Measurements from ENCODE around the gene SRGAP3.

The SRGAP3 gene

DNA sequence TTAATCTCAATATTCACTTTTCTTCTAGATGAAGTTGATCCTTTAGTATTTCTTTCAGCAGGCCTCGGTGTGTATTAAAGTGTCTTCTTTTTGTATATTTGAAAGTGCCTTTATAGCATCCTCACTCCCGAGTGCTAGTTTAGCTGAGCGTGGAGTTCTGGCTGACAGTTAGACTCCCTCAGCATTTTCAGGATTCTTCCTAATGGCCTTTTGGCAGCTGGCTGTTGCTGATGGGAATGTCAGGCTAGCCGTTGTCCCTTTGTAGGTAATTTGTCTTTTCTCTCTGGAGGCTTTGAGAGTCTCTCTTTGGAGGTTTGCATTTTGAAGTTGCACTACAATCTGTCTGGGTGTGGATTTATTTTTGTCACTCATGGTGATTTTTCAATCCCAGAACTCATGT, 94.4 kb downstream of the SRGAP3 start:
- Mint-ChIP-seq H3K4me3 (no peak overlapping the region), H3K9me3 (peaks cover 21% of the 10 kb centered on the region), H3K27ac (no peak overlapping the region), H3K36me3 (ENCODE audit: low read depth) (no peaks in the 10 kb centered on the region), H3K27me3 (ENCODE audit: low read depth) (peaks cover 10% of the 10 kb centered on the region), H3K4me1 (ENCODE audit: low read depth) (no peaks in the 10 kb centered on the region)

- Mint-ChIP-seq H3K36me3 (ENCODE audit: low read depth) (no peaks in the 10 kb centered on the region), H3K4me1 (ENCODE audit: low read depth) (no peaks in the 10 kb centered on the region), H3K27ac (no peak overlapping the region), H3K27me3 (ENCODE audit: low read depth) (peaks cover 10% of the 10 kb centered on the region), H3K4me3 (no peak overlapping the region), H3K9me3 (peaks cover 24% of the 10 kb centered on the region)
These were observed 95.4 kb downstream of the SRGAP3 start for GRCh38 chr3:9153904-9154619.

- H3K36me3 Mint-ChIP-seq (ENCODE audit: low read depth) = no peaks in the 10 kb centered on the region
- H3K27ac Mint-ChIP-seq = no peak overlapping the region
- H3K27me3 Mint-ChIP-seq (ENCODE audit: low read depth) = peaks cover 9% of the 10 kb centered on the region
- H3K4me1 Mint-ChIP-seq (ENCODE audit: low read depth) = no peaks in the 10 kb centered on the region
- H3K9me3 Mint-ChIP-seq = peaks cover 24% of the 10 kb centered on the region
- H3K4me3 Mint-ChIP-seq = no peak overlapping the region
These were observed 98.2 kb downstream of the SRGAP3 start for GRCh38 chr3:9151240-9151639.

- no peaks in the 10 kb centered on the region for H3K36me3 Mint-ChIP-seq (ENCODE audit: low read depth)
- no peak overlapping the region for H3K27ac Mint-ChIP-seq
- peaks cover 9% of the 10 kb centered on the region for H3K27me3 Mint-ChIP-seq (ENCODE audit: low read depth)
- no peak overlapping the region for H3K4me3 Mint-ChIP-seq
- H3K4me1 Mint-ChIP-seq (ENCODE audit: low read depth) = no peaks in the 10 kb centered on the region
- H3K9me3 Mint-ChIP-seq = peaks cover 27% of the 10 kb centered on the region
These were observed 99.9 kb downstream of the SRGAP3 start for GRCh38 chr3:9149566-9149965.

- H3K27me3 Mint-ChIP-seq (ENCODE audit: low read depth) = peaks cover 4% of the 10 kb centered on the region
These were observed 101.6 kb downstream of the SRGAP3 start for GRCh38 chr3:9147896-9148266.

DNA sequence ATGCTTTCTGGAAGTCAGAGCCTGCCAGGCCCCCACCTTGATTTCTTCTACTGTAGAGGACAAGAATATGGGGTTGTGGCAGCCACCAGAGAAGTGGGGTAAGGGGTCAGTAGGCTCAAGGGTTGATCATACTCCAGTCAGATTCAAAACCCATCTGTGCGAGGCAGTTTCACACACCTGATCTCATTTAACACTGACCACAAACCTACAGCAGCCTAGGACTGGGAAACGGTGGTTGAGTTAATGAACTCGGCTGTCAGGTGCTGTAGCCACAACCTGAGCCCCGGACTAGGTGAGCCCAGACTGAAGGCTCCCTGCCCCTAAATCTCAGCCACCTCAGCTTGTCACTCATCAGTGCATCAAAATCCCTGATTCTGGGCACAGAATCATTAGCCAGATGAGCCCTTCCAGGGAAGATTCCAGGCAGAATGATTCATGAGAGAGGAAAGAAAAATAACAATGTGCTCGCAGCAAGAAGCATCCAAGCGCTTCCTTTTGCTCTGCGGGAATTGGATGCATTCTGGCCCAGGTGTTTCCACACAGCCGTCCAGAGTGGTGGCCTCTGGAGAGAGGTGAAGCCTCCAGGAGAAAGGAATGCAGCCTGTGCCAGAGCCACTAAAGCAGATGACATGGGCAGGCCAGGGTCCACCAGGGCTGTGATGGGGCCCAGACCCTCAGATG, 102.1 kb downstream of the SRGAP3 start:
- H3K36me3 Mint-ChIP-seq (ENCODE audit: low read depth) = no peaks in the 10 kb centered on the region
- peaks cover 27% of the 10 kb centered on the region for H3K9me3 Mint-ChIP-seq
- peaks cover 6% of the 10 kb centered on the region for H3K27me3 Mint-ChIP-seq (ENCODE audit: low read depth)
- no peak overlapping the region for H3K27ac Mint-ChIP-seq
- H3K4me1 Mint-ChIP-seq (ENCODE audit: low read depth) = no peaks in the 10 kb centered on the region
- H3K4me3 Mint-ChIP-seq = no peak overlapping the region

More at GRCh38 chr3:9147896-9148266, 101.6 kb downstream of the SRGAP3 start:
- Mint-ChIP-seq H3K9me3 (peaks cover 27% of the 10 kb centered on the region), H3K4me3 (no peak overlapping the region), H3K4me1 (ENCODE audit: low read depth) (no peaks in the 10 kb centered on the region), H3K27ac (no peak overlapping the region), H3K36me3 (ENCODE audit: low read depth) (no peaks in the 10 kb centered on the region)

- Mint-ChIP-seq H3K36me3 (ENCODE audit: low read depth) (no peaks in the 10 kb centered on the region), H3K27ac (no peak overlapping the region), H3K9me3 (peaks cover 21% of the 10 kb centered on the region), H3K4me3 (no peak overlapping the region), H3K4me1 (ENCODE audit: low read depth) (no peaks in the 10 kb centered on the region), H3K27me3 (ENCODE audit: low read depth) (peaks cover 10% of the 10 kb centered on the region)
These were observed 102.9 kb downstream of the SRGAP3 start for GRCh38 chr3:9146367-9147071.

DNA sequence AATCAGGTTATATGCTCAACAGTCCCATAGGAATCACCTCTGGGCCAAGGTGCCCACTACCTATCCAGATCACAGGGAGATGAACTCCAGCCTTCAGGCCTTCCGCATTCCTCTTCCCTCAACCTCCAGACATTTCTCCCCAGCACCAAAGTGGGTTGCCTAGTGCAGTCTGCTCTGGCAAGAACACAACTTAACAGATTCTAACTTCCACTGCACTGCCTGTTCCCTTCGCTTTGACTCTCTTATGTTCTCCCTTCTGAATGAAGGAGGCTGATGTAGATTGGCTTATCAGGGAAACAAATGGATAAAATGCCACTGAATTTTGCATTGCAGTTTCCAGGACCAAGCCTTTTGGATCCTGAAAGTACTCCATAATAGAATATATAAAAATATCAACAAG, 106.3 kb downstream of the SRGAP3 start:
- Mint-ChIP-seq H3K27me3 (ENCODE audit: low read depth) (peaks cover 23% of the 10 kb centered on the region), H3K4me3 (no peak overlapping the region), H3K27ac (no peak overlapping the region), H3K4me1 (ENCODE audit: low read depth) (no peaks in the 10 kb centered on the region), H3K9me3 (peaks cover 3% of the 10 kb centered on the region), H3K36me3 (ENCODE audit: low read depth) (no peaks in the 10 kb centered on the region)

GRCh38 chr3:9142362-9142761, 107.1 kb downstream of the SRGAP3 start:
- H3K9me3 Mint-ChIP-seq = peaks cover 3% of the 10 kb centered on the region
- H3K4me1 Mint-ChIP-seq (ENCODE audit: low read depth) = no peaks in the 10 kb centered on the region
- H3K27me3 Mint-ChIP-seq (ENCODE audit: low read depth) = peaks cover 30% of the 10 kb centered on the region
- no peak overlapping the region for H3K4me3 Mint-ChIP-seq
- no peaks in the 10 kb centered on the region for H3K36me3 Mint-ChIP-seq (ENCODE audit: low read depth)
- no peak overlapping the region for H3K27ac Mint-ChIP-seq

GRCh38 chr3:9141928-9142289, 107.5 kb downstream of the SRGAP3 start:
- no peak overlapping the region for H3K27ac Mint-ChIP-seq
- no peak overlapping the region for H3K4me3 Mint-ChIP-seq
- H3K36me3 Mint-ChIP-seq (ENCODE audit: low read depth) = no peaks in the 10 kb centered on the region
- peaks cover 35% of the 10 kb centered on the region for H3K27me3 Mint-ChIP-seq (ENCODE audit: low read depth)
- H3K4me1 Mint-ChIP-seq (ENCODE audit: low read depth) = no peaks in the 10 kb centered on the region
- peaks cover 3% of the 10 kb centered on the region for H3K9me3 Mint-ChIP-seq

DNA sequence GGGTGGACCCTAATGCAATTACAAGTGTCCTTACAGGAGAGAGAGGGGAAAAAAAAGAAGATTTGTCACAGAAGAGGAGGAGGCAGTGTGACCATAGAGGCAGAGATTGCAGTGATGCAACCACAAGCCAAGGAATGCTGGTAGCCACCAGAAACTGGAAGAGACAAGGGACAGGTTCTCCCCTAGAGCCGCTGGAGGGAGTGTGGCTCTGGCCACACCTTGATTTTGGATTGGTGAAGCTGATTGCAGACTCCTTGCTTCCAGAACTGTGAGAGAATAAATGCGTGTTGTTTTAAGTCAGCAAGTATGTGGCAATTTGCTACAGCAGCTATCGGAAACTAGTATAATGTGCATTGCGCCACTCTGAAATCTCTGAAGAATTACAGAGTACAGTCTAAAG, 110.1 kb downstream of the SRGAP3 start:
- no peak overlapping the region for H3K4me3 Mint-ChIP-seq
- no peaks in the 10 kb centered on the region for H3K9me3 Mint-ChIP-seq
- peaks cover 47% of the 10 kb centered on the region for H3K27me3 Mint-ChIP-seq (ENCODE audit: low read depth)
- H3K36me3 Mint-ChIP-seq (ENCODE audit: low read depth) = no peaks in the 10 kb centered on the region
- H3K4me1 Mint-ChIP-seq (ENCODE audit: low read depth) = no peaks in the 10 kb centered on the region
- no peak overlapping the region for H3K27ac Mint-ChIP-seq

DNA sequence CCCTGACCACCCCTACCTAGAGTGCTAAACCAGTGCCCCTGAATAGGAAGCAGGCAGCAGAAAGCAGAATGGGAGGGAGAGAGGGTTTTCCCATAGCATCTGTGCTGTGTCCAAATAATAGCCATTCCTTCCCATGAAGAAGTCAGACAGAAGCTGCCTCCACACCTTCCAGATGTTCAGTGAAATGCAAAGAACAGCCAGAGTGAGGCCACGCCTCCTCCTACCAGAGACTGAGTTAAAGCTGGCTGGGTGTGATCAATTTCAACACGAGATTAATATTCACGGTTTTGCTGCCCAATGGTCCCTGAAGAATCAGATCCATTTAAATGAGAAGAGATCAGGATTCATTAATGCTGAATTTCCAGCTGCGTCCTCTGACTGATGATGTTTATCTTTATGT, 111.8 kb downstream of the SRGAP3 start:
- H3K36me3 Mint-ChIP-seq (ENCODE audit: low read depth) = no peaks in the 10 kb centered on the region
- H3K4me1 Mint-ChIP-seq (ENCODE audit: low read depth) = no peaks in the 10 kb centered on the region
- H3K9me3 Mint-ChIP-seq = no peaks in the 10 kb centered on the region
- H3K4me3 Mint-ChIP-seq = no peak overlapping the region
- no peak overlapping the region for H3K27ac Mint-ChIP-seq
- H3K27me3 Mint-ChIP-seq (ENCODE audit: low read depth) = peaks cover 50% of the 10 kb centered on the region

GRCh38 chr3:9136746-9137465, 112.5 kb downstream of the SRGAP3 start:
- Mint-ChIP-seq H3K27me3 (ENCODE audit: low read depth) (peaks cover 48% of the 10 kb centered on the region), H3K9me3 (no peaks in the 10 kb centered on the region), H3K4me1 (ENCODE audit: low read depth) (no peaks in the 10 kb centered on the region), H3K27ac (no peak overlapping the region), H3K36me3 (ENCODE audit: low read depth) (no peaks in the 10 kb centered on the region), H3K4me3 (no peak overlapping the region)

- Mint-ChIP-seq H3K27ac (no peak overlapping the region), H3K36me3 (ENCODE audit: low read depth) (no peaks in the 10 kb centered on the region), H3K4me3 (peak overlapping the region; percentile 33), H3K9me3 (no peaks in the 10 kb centered on the region), H3K4me1 (ENCODE audit: low read depth) (no peaks in the 10 kb centered on the region), H3K27me3 (ENCODE audit: low read depth) (peaks cover 52% of the 10 kb centered on the region)
These were observed 113.4 kb downstream of the SRGAP3 start for GRCh38 chr3:9135930-9136525.

Data from T-helper 1 cell treated with Interleukin-12 subunit alpha and Interleukin-12 subunit beta and Interleukin-4 antibody, amounts not matched to agents 30 μg/mL and 1 μg/mL, for 36 hours (primary cell).